ENCODE results near the gene DMRT3. TPM values are rescaled to one million over a fixed set of nuclear protein-coding genes. Genes with fewer than 3 reads are reported as not detected.

DMRT3 gene
- total RNA-seq, 1 donor from 2014 or later: not detected

DNA sequence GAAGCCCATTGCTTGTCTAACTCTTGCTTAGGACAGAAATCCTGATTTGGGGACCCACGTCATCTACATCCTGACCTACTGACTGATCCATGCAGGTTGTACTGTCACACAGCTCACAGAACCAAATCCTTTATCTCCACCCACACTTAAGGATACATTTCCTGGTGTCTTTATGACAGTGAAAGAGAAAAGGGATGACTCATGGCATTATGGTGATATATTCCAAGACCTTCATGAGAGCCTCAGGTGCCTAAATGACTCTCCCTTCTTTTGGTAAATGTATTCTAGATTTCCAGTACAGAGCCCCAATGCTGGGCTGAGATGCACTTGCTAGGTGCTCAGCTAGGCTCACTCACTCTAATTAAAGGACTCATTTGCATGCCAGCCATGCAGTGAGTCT is 47.7 kb downstream of the DMRT3 start:
- Histone ChIP-seq H3K4me3 (no peak overlapping the region), H3K9me3 (no peaks in the 10 kb centered on the region), H3K27me3 (no peaks in the 10 kb centered on the region), H3K36me3 (no peaks in the 10 kb centered on the region), H3K27ac (no peak overlapping the region), H3K4me1 (no peaks in the 10 kb centered on the region)
- intact Hi-C loops (cut with DNase I): no loop called here
- no peak for DNase-seq (ENCODE audit: extremely low spot score in 2 of 2)
- TF ChIP-seq POLR2A (IDR thresholded peaks at IDR 0.05): no peak
- TF ChIP-seq, protein P1, sequence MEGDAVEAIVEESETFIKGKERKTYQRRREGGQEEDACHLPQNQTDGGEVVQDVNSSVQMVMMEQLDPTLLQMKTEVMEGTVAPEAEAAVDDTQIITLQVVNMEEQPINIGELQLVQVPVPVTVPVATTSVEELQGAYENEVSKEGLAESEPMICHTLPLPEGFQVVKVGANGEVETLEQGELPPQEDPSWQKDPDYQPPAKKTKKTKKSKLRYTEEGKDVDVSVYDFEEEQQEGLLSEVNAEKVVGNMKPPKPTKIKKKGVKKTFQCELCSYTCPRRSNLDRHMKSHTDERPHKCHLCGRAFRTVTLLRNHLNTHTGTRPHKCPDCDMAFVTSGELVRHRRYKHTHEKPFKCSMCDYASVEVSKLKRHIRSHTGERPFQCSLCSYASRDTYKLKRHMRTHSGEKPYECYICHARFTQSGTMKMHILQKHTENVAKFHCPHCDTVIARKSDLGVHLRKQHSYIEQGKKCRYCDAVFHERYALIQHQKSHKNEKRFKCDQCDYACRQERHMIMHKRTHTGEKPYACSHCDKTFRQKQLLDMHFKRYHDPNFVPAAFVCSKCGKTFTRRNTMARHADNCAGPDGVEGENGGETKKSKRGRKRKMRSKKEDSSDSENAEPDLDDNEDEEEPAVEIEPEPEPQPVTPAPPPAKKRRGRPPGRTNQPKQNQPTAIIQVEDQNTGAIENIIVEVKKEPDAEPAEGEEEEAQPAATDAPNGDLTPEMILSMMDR (IDR thresholded peaks at IDR 0.05): no peak
- no peak for TF ChIP-seq POLR2AphosphoS5 (IDR thresholded peaks at IDR 0.05; ENCODE audit: insufficient read depth in 1 of 2, low read depth in 1 of 2)

DNA sequence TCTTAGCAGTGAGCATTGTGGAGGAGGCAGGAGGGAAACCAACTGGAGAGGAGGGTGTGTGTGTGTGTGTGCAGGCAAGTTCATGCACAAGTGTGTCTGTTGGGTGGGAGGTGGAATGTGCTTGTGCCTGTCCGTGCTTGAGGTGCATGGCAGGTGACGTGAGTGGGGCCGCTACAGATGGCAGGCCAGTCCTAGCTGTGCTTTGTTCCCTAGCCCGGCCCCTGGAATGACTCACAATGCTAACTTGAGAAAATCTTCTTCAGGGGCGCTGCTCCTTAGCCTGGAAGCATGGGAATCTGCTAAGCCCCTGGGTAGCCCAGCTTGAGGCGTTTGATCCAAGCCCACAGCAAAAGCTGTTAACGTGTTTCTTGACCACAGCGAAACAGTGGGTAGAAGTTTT is 48.7 kb downstream of the DMRT3 start:
- Histone ChIP-seq H3K4me3 (no peak overlapping the region), H3K4me1 (no peaks in the 10 kb centered on the region), H3K9me3 (no peaks in the 10 kb centered on the region), H3K27ac (no peak overlapping the region), H3K27me3 (no peaks in the 10 kb centered on the region), H3K36me3 (no peaks in the 10 kb centered on the region)
- no peak for TF ChIP-seq POLR2A (IDR thresholded peaks at IDR 0.05)
- TF ChIP-seq, protein P1 (IDR thresholded peaks at IDR 0.05): no peak
- TF ChIP-seq POLR2AphosphoS5 (IDR thresholded peaks at IDR 0.05; ENCODE audit: insufficient read depth in 1 of 2, low read depth in 1 of 2): no peak
- intact Hi-C loops (cut with DNase I): no loop called here
- no peak for DNase-seq (ENCODE audit: extremely low spot score in 2 of 2)

DNA sequence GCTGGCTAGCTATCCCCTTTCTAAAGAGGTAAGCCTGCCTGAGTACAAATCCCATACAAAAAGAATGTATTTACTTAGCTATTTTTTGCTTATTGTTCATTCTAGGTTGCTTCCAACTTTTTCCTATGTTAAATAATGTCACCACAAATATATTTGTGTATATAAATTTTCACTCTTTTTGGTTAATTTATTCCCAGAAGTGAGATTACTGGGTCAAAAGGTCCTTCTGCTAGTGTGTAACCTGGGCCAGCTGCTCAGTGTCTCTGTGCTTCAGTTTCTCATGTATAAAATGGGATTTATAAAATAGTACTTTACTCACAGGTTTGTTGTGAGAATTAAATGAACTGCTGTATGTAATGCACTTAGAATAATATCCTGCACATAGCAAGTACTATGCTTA is 49.8 kb downstream of the DMRT3 start:
- no peak for DNase-seq (ENCODE audit: extremely low spot score in 2 of 2)
- Histone ChIP-seq H3K4me1 (no peaks in the 10 kb centered on the region), H3K4me3 (no peak overlapping the region), H3K9me3 (no peaks in the 10 kb centered on the region), H3K36me3 (no peaks in the 10 kb centered on the region), H3K27me3 (no peaks in the 10 kb centered on the region), H3K27ac (no peak overlapping the region)
- no peak for TF ChIP-seq POLR2AphosphoS5 (IDR thresholded peaks at IDR 0.05; ENCODE audit: insufficient read depth in 1 of 2, low read depth in 1 of 2)
- no peak for TF ChIP-seq POLR2A (IDR thresholded peaks at IDR 0.05)
- TF ChIP-seq, protein P1 (IDR thresholded peaks at IDR 0.05): no peak
- intact Hi-C loops (cut with DNase I): no loop called here

DNA sequence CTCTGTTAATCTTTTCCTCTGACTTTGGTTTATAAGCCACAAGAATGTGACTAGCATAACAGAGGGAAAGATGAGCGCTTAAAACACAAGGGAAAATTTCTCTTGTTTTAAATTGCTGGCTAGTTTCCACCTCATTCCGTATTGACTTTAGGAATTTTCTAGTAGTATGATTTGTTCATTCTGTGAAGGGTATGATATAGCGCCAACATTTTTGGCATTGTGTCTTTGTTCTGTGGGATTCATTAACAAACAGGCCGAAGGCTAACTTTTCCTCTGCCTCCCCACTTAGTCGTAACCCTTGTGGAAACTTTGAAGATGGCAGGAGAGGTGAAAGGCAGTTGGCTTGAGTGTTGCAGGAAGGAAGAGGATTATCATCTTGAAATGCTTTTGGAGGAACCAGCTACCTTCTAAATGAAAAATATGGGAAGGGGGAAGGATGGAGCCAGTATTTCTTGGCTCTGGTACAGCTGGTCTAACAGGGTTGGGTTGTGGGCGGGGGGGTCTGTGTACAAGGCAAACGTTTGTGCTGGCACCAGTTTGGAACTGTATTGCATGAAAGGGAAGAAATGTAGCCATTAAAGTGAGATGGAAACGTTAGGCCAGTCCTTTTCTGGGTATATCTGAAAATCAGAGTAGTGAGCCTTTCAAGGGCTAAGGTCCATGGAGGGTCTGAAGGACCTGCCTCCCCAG is 52.2 kb downstream of the DMRT3 start:
- H3K27me3 ChIP-seq: no peaks in the 10 kb centered on the region
- DNase-seq (ENCODE audit: extremely low spot score in 2 of 2): no peak
- no peaks in the 10 kb centered on the region for H3K4me1 ChIP-seq
- H3K36me3 ChIP-seq: no peaks in the 10 kb centered on the region
- TF ChIP-seq, protein P1 (IDR thresholded peaks at IDR 0.05): no peak
- TF ChIP-seq POLR2AphosphoS5 (IDR thresholded peaks at IDR 0.05; ENCODE audit: insufficient read depth in 1 of 2, low read depth in 1 of 2) (no peak), POLR2A (IDR thresholded peaks at IDR 0.05) (no peak)
- no peaks in the 10 kb centered on the region for H3K9me3 ChIP-seq
- H3K27ac ChIP-seq: no peak overlapping the region
- H3K4me3 ChIP-seq: no peak overlapping the region
- intact Hi-C loops (cut with DNase I): no loop called here

DNA sequence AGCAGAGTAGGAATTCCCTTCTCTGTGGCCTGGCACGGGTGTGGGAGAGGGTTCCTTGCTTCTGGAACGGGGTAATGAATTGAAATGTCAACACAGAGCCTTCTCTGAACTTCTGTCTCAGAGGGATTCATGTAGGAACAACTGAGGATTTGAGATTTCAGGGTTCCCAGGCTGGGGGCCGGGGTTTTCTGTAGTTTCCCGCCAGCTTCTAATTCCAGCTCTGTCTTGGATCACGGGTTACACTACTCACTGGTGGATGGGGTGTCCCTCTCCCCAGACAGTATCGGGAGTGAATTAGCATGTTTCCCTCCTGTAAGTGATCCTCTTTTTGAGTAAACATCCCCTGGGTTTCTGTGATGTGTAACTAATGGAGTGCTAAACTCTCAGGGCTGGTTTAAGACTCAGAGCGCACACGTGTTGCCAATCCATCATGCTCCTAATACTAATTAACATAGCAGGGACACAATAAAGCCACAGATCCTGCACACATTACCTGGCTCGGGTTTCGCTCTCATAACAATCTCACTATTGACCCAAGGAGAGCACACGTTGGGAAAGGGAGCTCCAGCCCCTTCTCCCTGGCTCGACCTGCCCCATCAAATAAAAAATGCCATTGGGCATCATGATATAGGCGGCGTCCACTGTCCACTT is 55.6 kb downstream of the DMRT3 start:
- DNase-seq (ENCODE audit: extremely low spot score in 2 of 2): no peak
- Histone ChIP-seq H3K27ac (no peak overlapping the region), H3K4me1 (no peaks in the 10 kb centered on the region), H3K4me3 (no peak overlapping the region), H3K9me3 (no peaks in the 10 kb centered on the region), H3K36me3 (no peaks in the 10 kb centered on the region), H3K27me3 (no peaks in the 10 kb centered on the region)
- intact Hi-C loops (cut with DNase I): no loop called here
- no peak for TF ChIP-seq POLR2A (IDR thresholded peaks at IDR 0.05)
- TF ChIP-seq POLR2AphosphoS5 (IDR thresholded peaks at IDR 0.05; ENCODE audit: insufficient read depth in 1 of 2, low read depth in 1 of 2): no peak
- TF ChIP-seq, protein P1 (IDR thresholded peaks at IDR 0.05): no peak

All from vagina (tissue), 2 donors.